Measurements from ENCODE around the gene BCL7A.
A peak's percentile ranks its signal among the peaks of the same experiment; 100 is the strongest.
"Not testable (repeated sequence)": the region's sequence is repeated elsewhere in the genome, so short reads cannot be mapped to it uniquely, and the experiment has no call there.

Gene BCL7A

GRCh38 chr12:122028165-122028904, 6.7 kb downstream of the BCL7A start:
- DNase-seq: no peak

- DNase-seq: peak; percentile 31
Observed at GRCh38 chr12:122028905-122029560, 7.3 kb downstream of the BCL7A start.

- DNase-seq: no peak
Observed at GRCh38 chr12:122029620-122030423, 8.1 kb downstream of the BCL7A start.

- no peak for DNase-seq
Observed at GRCh38 chr12:122030424-122031035, 8.8 kb downstream of the BCL7A start.

- peak; percentile 34 for DNase-seq
Observed at GRCh38 chr12:122031342-122032216, 9.9 kb downstream of the BCL7A start.

GRCh38 chr12:122032580-122032979, 10.9 kb downstream of the BCL7A start:
- no peak for DNase-seq

- no peak for DNase-seq
Observed at GRCh38 chr12:122035292-122035691, 13.6 kb downstream of the BCL7A start.

GRCh38 chr12:122036153-122036552, 14.5 kb downstream of the BCL7A start:
- DNase-seq: no peak

GRCh38 chr12:122040579-122041386, 19.1 kb downstream of the BCL7A start:
- DNase-seq: no peak

GRCh38 chr12:122041458-122041857, 19.8 kb downstream of the BCL7A start:
- not testable (repeated sequence) for DNase-seq

GRCh38 chr12:122042910-122043309, 21.2 kb downstream of the BCL7A start:
- no peak for DNase-seq

- no peak for DNase-seq
Observed at GRCh38 chr12:122043476-122043875, 21.8 kb downstream of the BCL7A start.

- no peak for DNase-seq
Observed at GRCh38 chr12:122045262-122045661, 23.6 kb downstream of the BCL7A start.

GRCh38 chr12:122046145-122046544, 24.5 kb downstream of the BCL7A start:
- no peak for DNase-seq

GRCh38 chr12:122048151-122048550, 26.5 kb downstream of the BCL7A start:
- DNase-seq: no peak

- no peak for DNase-seq
Observed at GRCh38 chr12:122049827-122050226, 28.1 kb downstream of the BCL7A start.

- no peak for DNase-seq
Observed at GRCh38 chr12:122050706-122051105, 29.0 kb downstream of the BCL7A start.

GRCh38 chr12:122051231-122051876, 29.7 kb downstream of the BCL7A start:
- DNase-seq: no peak

- DNase-seq: no peak
Observed at GRCh38 chr12:122052285-122052684, 30.6 kb downstream of the BCL7A start.

GRCh38 chr12:122054842-122055520, 33.3 kb downstream of the BCL7A start:
- no peak for DNase-seq

All from CD4-positive, alpha-beta T cell treated with Interleukin-17A for 1 hour (primary cell).